ENCODE data around the gene KCTD7.
"Not testable (repeated sequence)": the region's sequence is repeated elsewhere in the genome, so short reads cannot be mapped to it uniquely, and the experiment has no call there.

DNA sequence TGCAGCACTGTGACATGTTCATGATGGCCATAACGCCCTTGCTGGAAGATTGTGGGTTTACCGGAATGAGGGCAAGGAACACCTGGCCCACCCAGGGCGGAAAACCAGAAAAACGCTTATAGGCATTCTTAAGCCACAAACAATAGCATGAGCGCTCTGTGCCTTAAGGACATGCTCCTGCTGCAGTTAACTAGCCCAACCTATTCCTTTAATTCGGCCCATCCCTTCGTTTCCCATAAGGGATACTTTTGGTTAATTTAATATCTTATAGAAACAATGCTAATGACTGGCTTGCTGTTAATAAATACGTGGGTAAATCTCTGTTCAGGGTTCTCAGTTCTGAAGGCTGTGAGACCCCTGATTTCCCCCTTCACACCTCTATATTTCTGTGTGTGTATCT is 34.6 kb upstream of the KCTD7 start:
- TF ChIP-seq POLR2A (IDR thresholded peaks at IDR 0.05): not testable (repeated sequence)
- TF ChIP-seq, protein P1, sequence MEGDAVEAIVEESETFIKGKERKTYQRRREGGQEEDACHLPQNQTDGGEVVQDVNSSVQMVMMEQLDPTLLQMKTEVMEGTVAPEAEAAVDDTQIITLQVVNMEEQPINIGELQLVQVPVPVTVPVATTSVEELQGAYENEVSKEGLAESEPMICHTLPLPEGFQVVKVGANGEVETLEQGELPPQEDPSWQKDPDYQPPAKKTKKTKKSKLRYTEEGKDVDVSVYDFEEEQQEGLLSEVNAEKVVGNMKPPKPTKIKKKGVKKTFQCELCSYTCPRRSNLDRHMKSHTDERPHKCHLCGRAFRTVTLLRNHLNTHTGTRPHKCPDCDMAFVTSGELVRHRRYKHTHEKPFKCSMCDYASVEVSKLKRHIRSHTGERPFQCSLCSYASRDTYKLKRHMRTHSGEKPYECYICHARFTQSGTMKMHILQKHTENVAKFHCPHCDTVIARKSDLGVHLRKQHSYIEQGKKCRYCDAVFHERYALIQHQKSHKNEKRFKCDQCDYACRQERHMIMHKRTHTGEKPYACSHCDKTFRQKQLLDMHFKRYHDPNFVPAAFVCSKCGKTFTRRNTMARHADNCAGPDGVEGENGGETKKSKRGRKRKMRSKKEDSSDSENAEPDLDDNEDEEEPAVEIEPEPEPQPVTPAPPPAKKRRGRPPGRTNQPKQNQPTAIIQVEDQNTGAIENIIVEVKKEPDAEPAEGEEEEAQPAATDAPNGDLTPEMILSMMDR (IDR thresholded peaks at IDR 0.05): not testable (repeated sequence)
